ENCODE data around the gene SEZ6L.
"Not testable (repeated sequence)": the region's sequence is repeated elsewhere in the genome, so short reads cannot be mapped to it uniquely, and the experiment has no call there.

SEZ6L gene

GRCh38 chr22:26374391-26375026, 205.2 kb downstream of the SEZ6L start:
- FAIRE-seq (no peak), DNase-seq (ENCODE audit: insufficient read length, low spot score) (no peak)

- no peak for FAIRE-seq
- DNase-seq (ENCODE audit: insufficient read length, low spot score) = no peak
These were observed 208.0 kb downstream of the SEZ6L start for GRCh38 chr22:26377170-26377830.

DNA sequence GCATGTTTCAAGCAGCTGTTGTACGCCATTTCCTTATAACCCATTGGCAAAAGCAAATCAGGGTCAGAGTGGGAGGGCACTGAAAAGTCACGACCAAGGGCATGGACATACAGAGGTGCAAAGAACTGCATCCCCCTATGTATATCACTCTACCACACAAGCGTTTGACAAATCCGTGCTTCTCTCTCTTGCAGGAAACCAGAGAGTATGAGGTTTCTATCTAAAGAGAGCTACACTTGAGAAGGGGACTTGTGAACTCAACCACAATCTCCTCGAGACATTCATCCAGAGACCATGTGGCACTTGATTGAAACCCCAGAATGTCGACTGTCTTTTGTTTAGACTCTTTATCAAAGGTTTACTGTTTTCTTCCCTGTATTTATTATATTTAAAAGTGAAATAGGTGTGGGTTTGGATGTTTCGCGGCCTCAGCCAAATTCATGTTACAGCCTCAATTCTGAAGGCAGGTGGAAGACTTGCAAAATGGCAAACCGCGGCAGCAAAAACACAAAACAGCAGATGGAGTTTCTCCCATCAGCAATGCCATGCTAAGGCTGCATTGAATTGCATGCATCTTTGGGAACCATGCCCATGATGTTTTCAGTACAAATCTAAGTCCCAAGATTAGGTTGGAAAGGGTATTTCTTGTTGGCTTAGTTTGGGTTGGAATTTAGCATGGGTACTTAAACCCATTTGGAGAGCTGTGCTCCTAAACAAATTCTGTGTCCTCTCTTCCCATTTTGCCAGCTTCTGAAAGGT, 211.0 kb downstream of the SEZ6L start:
- DNase-seq (ENCODE audit: insufficient read length, low spot score) = no peak
- no peak for FAIRE-seq

DNA sequence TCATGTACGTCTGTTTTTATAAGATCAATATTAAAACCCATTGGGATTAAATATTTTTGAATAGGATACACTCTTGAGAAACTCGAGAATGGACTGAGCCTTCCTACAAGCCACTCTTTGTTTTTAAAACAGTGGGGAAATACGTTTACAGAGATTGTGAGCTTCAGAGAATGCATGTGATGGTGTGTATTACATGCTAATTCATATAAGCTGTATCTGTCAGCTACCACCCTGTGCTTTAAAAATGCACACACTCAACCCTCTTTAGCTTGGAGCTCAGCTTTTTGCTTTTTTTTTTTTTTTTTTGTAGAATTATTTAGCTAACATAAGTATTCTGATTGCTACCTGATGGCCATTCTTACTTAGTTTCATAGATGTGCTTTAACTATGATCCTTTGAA, 213.5 kb downstream of the SEZ6L start:
- no peak for FAIRE-seq

DNA sequence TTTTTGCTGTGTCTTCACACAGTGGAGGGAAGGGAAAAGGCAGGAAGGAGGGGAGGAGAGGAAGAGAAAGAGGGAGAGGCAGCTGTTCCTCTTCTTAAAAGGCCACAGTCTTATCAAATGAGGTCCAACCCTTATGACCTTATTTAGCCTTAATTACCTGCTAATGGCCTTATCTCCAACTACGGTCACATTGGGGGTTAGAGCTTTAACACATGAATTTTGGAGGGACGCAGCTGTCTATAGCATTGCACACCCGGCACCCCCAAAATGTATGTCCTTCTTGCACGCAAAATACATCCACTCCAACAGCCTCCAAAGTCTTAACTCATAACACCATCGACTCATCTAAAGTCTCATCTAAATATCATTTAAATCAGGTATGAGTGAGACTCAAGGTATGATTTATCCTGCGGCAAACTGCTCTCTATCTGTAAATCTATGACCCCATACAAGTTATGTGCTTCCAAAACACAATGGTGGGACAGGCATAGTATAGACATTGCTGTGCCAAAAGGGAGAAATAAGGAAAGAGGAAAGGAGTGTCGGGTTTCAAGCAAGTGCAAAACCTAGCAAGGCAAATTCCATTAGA, 214.8 kb downstream of the SEZ6L start:
- no peak for DNase-seq (ENCODE audit: insufficient read length, low spot score)
- FAIRE-seq = no peak

More for the DNA sequence above, 213.5 kb downstream of the SEZ6L start:
- DNase-seq (ENCODE audit: insufficient read length, low spot score) = no peak

DNA sequence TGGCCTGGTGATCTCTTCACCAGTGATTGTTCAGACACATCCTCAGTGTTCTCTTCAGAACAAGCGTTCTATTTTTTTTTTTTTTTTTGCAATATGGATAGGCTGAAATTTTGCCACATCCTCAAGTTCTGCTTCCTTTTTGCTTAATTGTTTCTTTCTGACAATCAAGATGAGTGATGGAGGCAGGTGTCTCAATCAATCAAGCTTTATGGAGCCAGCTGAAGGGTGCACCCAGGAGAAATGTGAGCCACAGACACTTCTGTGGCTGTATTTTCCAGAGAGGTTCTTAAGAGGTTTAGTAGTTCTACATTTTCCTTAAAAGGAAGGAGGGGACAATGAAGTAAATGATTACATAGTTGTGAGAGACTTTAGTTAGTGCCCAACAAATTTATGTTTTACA, 215.9 kb downstream of the SEZ6L start:
- FAIRE-seq = no peak
- DNase-seq (ENCODE audit: insufficient read length, low spot score) = no peak

GRCh38 chr22:26389125-26389524, 219.9 kb downstream of the SEZ6L start:
- no peak for FAIRE-seq
- no peak for DNase-seq (ENCODE audit: insufficient read length, low spot score)

GRCh38 chr22:26391091-26391490, 221.8 kb downstream of the SEZ6L start:
- no peak for FAIRE-seq
- no peak for DNase-seq (ENCODE audit: insufficient read length, low spot score)

DNA sequence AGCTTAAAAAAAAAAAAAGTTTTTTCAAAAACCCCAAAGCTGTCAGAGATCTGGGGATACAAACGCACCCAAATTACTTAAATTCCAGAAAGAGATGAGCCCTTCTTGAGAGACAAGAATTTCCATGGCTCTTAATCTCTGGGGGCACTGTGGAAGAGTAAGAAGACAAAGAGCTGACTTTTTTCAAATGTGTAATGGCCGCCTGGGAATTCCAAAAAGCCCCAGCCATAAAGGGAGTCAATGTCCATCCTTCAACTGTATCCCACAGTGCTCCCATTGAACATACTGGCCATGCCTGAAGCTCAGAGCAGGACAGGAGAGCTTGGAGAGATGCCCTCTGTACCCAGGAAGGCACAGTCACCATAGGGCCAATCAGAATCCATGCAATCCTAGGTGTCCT, 222.4 kb downstream of the SEZ6L start:
- no peak for FAIRE-seq
- no peak for DNase-seq (ENCODE audit: insufficient read length, low spot score)

DNA sequence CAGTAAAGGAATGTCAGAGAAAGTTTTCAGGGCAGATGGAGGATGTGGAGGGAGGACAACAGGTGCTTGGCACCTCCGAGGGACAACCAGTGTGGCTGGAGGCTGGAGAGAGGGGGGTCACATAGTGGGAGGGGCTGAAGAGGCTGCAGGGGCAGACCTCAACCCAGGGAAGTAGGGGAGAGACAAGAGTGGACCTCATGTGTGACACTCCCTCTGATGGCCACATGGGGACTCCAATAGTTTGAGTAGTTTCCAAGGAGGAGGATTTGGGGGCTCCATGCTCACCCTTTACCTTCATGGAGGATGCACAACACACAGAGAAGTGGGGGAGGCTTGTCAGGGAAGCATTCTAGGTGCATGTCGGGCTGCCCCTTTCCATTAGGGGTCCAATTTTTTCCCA, 224.7 kb downstream of the SEZ6L start:
- FAIRE-seq (no peak), DNase-seq (ENCODE audit: insufficient read length, low spot score) (no peak)

- DNase-seq (ENCODE audit: insufficient read length, low spot score) (no peak), FAIRE-seq (no peak)
These were observed 225.5 kb downstream of the SEZ6L start for GRCh38 chr22:26394777-26395176.

DNA sequence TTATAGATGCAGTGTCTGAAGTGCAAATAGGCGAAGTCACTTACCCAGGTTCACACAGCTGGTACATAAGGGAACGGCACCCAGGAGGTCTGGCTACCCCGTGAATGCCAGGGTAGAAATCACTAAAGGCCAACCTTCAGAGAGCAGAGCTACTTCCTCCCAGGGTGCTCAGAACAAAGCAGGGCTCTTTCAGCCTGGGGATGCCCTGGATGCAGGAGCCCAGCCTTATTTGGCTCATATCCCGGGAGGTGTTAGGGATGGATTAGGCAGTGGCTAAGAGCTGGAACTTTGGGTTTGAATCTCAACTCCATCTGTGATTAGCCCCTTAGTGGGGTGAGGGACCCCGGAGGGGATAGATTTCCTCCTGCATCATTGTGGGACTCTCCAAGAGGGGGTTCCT, 226.7 kb downstream of the SEZ6L start:
- DNase-seq (ENCODE audit: insufficient read length, low spot score) = no peak
- FAIRE-seq = no peak

GRCh38 chr22:26398741-26399153, 229.5 kb downstream of the SEZ6L start:
- peak; percentile 61 for DNase-seq (ENCODE audit: insufficient read length, low spot score)

GRCh38 chr22:26399289-26399688, 230.0 kb downstream of the SEZ6L start:
- FAIRE-seq (no peak), DNase-seq (ENCODE audit: insufficient read length, low spot score) (no peak)

More at GRCh38 chr22:26398741-26399153, 229.5 kb downstream of the SEZ6L start:
- peak; percentile 61 for FAIRE-seq

GRCh38 chr22:26401726-26402125, 232.5 kb downstream of the SEZ6L start:
- no peak for DNase-seq (ENCODE audit: insufficient read length, low spot score)
- no peak for FAIRE-seq

GRCh38 chr22:26404851-26405421, 235.7 kb downstream of the SEZ6L start:
- FAIRE-seq = peak; percentile 78

DNA sequence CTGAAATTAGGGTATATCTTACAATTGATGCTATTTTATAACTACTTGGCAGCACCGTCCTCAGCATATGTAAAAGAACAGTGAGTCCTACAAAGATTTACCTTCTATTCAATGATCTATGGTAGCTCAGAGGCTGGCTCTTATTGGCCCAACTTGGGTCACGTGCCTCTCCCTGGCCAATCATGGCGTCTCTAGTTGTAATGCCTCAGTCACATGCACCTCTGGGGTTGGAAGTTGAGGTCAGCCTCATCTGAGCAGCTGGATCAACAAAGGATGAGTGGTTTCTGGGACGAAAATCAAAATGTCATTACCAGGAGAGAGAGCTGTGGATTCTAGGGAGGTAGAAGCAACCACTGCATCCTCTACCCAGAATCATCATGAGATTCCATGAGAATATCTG, 236.9 kb downstream of the SEZ6L start:
- FAIRE-seq = no peak
- DNase-seq (ENCODE audit: insufficient read length, low spot score) = no peak

More at GRCh38 chr22:26404851-26405421, 235.7 kb downstream of the SEZ6L start:
- no peak for DNase-seq (ENCODE audit: insufficient read length, low spot score)

DNA sequence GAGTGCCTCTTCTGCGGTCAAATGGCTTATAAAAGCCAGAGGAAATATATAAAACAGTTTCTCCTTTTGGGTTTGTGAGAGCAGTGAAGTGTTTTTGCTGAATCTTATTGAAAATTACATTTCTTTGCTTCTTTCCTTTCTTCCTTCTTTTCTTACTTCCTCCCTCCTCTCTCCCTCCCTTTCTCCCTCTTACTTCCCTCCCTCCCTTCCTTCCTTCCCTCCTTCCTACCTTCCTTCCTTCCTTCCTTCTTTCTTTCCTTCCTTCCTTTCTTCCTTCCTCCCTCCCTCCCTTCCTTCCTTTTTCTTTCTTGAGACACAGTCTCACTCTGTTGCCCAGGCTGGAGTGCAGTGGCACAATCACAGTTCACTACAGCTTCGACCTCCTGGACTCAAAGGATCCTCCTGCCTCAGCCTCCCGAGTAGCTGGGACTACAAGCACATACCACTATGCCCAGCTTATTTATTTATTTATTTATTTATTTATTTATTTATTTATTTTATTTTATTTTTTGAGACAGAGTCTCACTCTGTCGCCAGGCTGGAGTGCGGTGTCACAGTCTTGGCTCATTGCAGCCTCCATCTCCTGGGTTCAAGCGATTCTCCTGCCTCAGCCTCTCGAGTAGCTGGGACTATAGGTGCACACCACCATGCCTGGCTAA, 239.4 kb downstream of the SEZ6L start:
- not testable (repeated sequence) for FAIRE-seq; DNase-seq (ENCODE audit: insufficient read length, low spot score)

GRCh38 chr22:26409719-26410335, 240.6 kb downstream of the SEZ6L start:
- FAIRE-seq = no peak
- DNase-seq (ENCODE audit: insufficient read length, low spot score) = no peak

- no peak for DNase-seq (ENCODE audit: insufficient read length, low spot score)
- no peak for FAIRE-seq
These were observed 241.1 kb downstream of the SEZ6L start for GRCh38 chr22:26410386-26410785.
